Measurements from ENCODE around the gene ACAD9. TPM values are rescaled to one million over a fixed set of nuclear protein-coding genes. Genes with fewer than 3 reads are reported as not detected.
A peak's percentile ranks its signal among the peaks of the same experiment; 100 is the strongest.
"Not testable (repeated sequence)": the region's sequence is repeated elsewhere in the genome, so short reads cannot be mapped to it uniquely, and the experiment has no call there.

ACAD9 gene
- total RNA-seq, 2 experiments from 2014 or later, result 69.5 to 88.5 TPM

- H3K27ac ChIP-seq (ENCODE audit: low read depth, low read length, poor library complexity, severe bottlenecking); H4K20me1 ChIP-seq (ENCODE audit: insufficient read depth, low read length); intact Hi-C loops (cut with micrococcal nuclease; ENCODE audit: unreplicated experiment); H3K9me2 ChIP-seq (ENCODE audit: insufficient read depth, low read length); DNase-seq (ENCODE audit: low spot score); H2AFZ ChIP-seq (ENCODE audit: low read length); CTCF ChIA-PET (ENCODE audit: unreplicated experiment); H3K9me3 ChIP-seq (ENCODE audit: low read length); BruUV-seq (replicated peaks): not testable (repeated sequence)
- peaks cover 25% of the 10 kb centered on the region for H3K4me1 ChIP-seq (ENCODE audit: insufficient read depth, low read length, poor library complexity, severe bottlenecking)
- H3K4me2 ChIP-seq (ENCODE audit: low read length), result peak overlapping the region; percentile 97
- peak overlapping the region; percentile 90 for H3K4me3 ChIP-seq (ENCODE audit: low read depth, low read length, poor library complexity, severe bottlenecking)
- H3K36me3 ChIP-seq (ENCODE audit: insufficient read depth, low read length), result peaks cover 43% of the 10 kb centered on the region
- POLR2A ChIA-PET, result interaction anchor here (0.7 kb wide), 2 partner anchors 19 to 138 kb away, joined by 4 to 5 read pairs; no protein-coding TSS in a partner anchor
- peaks cover 69% of the 10 kb centered on the region for H3K79me2 ChIP-seq (ENCODE audit: insufficient read depth, low read depth, low read length)
Measured at GRCh38 chr3:128880455-128880854, 1.0 kb downstream of the ACAD9 start.

GRCh38 chr3:128881576-128881975 is 2.2 kb downstream of the ACAD9 start:
- no peak overlapping the region for H2AFZ ChIP-seq (ENCODE audit: low read length)
- no peaks in the 10 kb centered on the region for H4K20me1 ChIP-seq (ENCODE audit: insufficient read depth, low read length)
- no peak for DNase-seq (ENCODE audit: low spot score)
- CTCF ChIA-PET (ENCODE audit: unreplicated experiment), result no interaction called here
- peaks cover 48% of the 10 kb centered on the region for H3K36me3 ChIP-seq (ENCODE audit: insufficient read depth, low read length)
- H3K4me3 ChIP-seq (ENCODE audit: low read depth, low read length, poor library complexity, severe bottlenecking), result no peak overlapping the region
- H3K27ac ChIP-seq (ENCODE audit: low read depth, low read length, poor library complexity, severe bottlenecking), result no peak overlapping the region
- TF ChIP-seq EZH2phosphoT487 (IDR thresholded peaks at IDR 0.05; ENCODE audit: borderline replicate concordance, low read depth, low read length), result no peak
- TF ChIP-seq, protein P1, sequence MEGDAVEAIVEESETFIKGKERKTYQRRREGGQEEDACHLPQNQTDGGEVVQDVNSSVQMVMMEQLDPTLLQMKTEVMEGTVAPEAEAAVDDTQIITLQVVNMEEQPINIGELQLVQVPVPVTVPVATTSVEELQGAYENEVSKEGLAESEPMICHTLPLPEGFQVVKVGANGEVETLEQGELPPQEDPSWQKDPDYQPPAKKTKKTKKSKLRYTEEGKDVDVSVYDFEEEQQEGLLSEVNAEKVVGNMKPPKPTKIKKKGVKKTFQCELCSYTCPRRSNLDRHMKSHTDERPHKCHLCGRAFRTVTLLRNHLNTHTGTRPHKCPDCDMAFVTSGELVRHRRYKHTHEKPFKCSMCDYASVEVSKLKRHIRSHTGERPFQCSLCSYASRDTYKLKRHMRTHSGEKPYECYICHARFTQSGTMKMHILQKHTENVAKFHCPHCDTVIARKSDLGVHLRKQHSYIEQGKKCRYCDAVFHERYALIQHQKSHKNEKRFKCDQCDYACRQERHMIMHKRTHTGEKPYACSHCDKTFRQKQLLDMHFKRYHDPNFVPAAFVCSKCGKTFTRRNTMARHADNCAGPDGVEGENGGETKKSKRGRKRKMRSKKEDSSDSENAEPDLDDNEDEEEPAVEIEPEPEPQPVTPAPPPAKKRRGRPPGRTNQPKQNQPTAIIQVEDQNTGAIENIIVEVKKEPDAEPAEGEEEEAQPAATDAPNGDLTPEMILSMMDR (conservative IDR thresholded peaks at IDR 0.05; ENCODE audit: low read length), result no peak
- intact Hi-C loops (cut with micrococcal nuclease; ENCODE audit: unreplicated experiment), result no loop called here
- no peaks in the 10 kb centered on the region for H3K9me2 ChIP-seq (ENCODE audit: insufficient read depth, low read length)
- no peaks in the 10 kb centered on the region for H3K9me3 ChIP-seq (ENCODE audit: low read length)
- no TSS peak for BruUV-seq (replicated peaks)
- peaks cover 69% of the 10 kb centered on the region for H3K79me2 ChIP-seq (ENCODE audit: insufficient read depth, low read depth, low read length)
- H3K4me2 ChIP-seq (ENCODE audit: low read length), result peak overlapping the region; percentile 97
- POLR2A ChIA-PET, result no interaction called here
- peaks cover 25% of the 10 kb centered on the region for H3K4me1 ChIP-seq (ENCODE audit: insufficient read depth, low read length, poor library complexity, severe bottlenecking)

DNA sequence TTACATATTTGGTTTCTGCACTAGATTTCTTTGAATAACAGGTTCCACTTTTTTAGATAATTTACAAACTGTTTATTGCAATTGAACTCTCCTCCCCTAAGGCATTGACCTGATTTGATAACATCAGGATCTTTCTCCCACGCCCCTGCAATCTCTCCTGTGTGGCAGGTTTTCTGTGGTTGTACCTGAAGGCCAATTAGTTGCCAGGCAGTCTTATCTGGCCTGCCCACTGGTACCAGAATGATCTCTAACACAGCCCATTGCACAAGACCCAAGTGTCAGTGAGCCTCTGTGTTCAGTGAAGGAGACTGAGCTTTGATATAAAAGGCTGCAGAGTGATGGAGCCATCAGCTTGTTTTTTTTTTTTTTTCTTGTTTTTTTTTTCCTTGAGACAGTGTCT is 3.3 kb downstream of the ACAD9 start:
- Histone ChIP-seq H3K36me3 (ENCODE audit: insufficient read depth, low read length) (peaks cover 53% of the 10 kb centered on the region), H3K4me3 (ENCODE audit: low read depth, low read length, poor library complexity, severe bottlenecking) (no peak overlapping the region), H3K4me1 (ENCODE audit: insufficient read depth, low read length, poor library complexity, severe bottlenecking) (peaks cover 21% of the 10 kb centered on the region), H2AFZ (ENCODE audit: low read length) (no peak overlapping the region), H3K9me3 (ENCODE audit: low read length) (no peaks in the 10 kb centered on the region), H3K27ac (ENCODE audit: low read depth, low read length, poor library complexity, severe bottlenecking) (no peak overlapping the region), H3K9me2 (ENCODE audit: insufficient read depth, low read length) (no peaks in the 10 kb centered on the region), H4K20me1 (ENCODE audit: insufficient read depth, low read length) (no peaks in the 10 kb centered on the region), H3K79me2 (ENCODE audit: insufficient read depth, low read depth, low read length) (peaks cover 67% of the 10 kb centered on the region), H3K4me2 (ENCODE audit: low read length) (peak overlapping the region; percentile 97; the same call in 1 of the 2 replicates)
- intact Hi-C loops (cut with micrococcal nuclease; ENCODE audit: unreplicated experiment), result no loop called here
- no TSS peak for BruUV-seq (replicated peaks)
- ChIA-PET CTCF (ENCODE audit: unreplicated experiment) (no interaction called here), POLR2A (interaction anchor here (0.7 to 0.8 kb wide), 3 partner anchors 11 to 250 kb away, joined by 3 to 7 read pairs (median 3); no protein-coding TSS in a partner anchor)
- no peak for DNase-seq (ENCODE audit: low spot score)
- TF ChIP-seq, protein P1 (conservative IDR thresholded peaks at IDR 0.05; ENCODE audit: low read length), result no peak
- TF ChIP-seq EZH2phosphoT487 (IDR thresholded peaks at IDR 0.05; ENCODE audit: borderline replicate concordance, low read depth, low read length), result no peak

Data from OCI-LY7 (cell line).